HEK293 (cell line): ENCODE results near the gene OR10H3.

Experiments
- CTCF ChIA-PET: fragments of 350-600 bp; formaldehyde crosslinking; extraction: SDS; loops from one replicate; lab custom pipeline; 2021; ENCODE audit warnings: antibody characterized with exemption; lab: Yijun Ruan, JAX
- POLR2A ChIA-PET: fragments of 300-600 bp; formaldehyde crosslinking; extraction: SDS; loops from one replicate; lab custom pipeline; 2020; ENCODE audit warnings: antibody characterized with exemption, inconsistent platforms; lab: Yijun Ruan, JAX
- H3K27ac ChIP-seq: fragments of 200-500 bp; sonication (Bioruptor generic); 2 replicates; pipeline ENCODE4 v1.5.1; 2014; ENCODE audit warnings: low read depth, low read length, control low read depth, inconsistent platforms; ENCODE audit errors: extremely low read depth
- H3K36me3 ChIP-seq, 2 experiments: fragments of 200-500 bp in 1 of 2; sonication (Bioruptor generic) in 1 of 2; 1 replicate in 1 of 2; 2 replicates in 1 of 2; pipeline ENCODE4 v1.5.1; 2014 to 2017; ENCODE audit warnings: inconsistent platforms in 2 of 2, low read length in 2 of 2; ENCODE audit not compliant: control insufficient read depth in 2 of 2, insufficient read depth in 1 of 2
- H3K4me1 ChIP-seq: fragments of 200-500 bp; sonication (Bioruptor generic); 2 replicates; pipeline ENCODE4 v1.5.1; 2014; ENCODE audit warnings: mild to moderate bottlenecking, low read length, inconsistent platforms; ENCODE audit not compliant: control insufficient read depth, insufficient read depth
- H3K4me3 ChIP-seq: 2 replicates; pipeline ENCODE4 v1.5.1; 2011; ENCODE audit warnings: low read depth, mild to moderate bottlenecking, control low read depth, low read length, moderate library complexity
- H3K9me3 ChIP-seq: fragments of 200-500 bp; sonication (Bioruptor generic); 2 replicates; pipeline ENCODE4 v1.5.1; 2014; ENCODE audit warnings: low read depth, low read length, inconsistent platforms; ENCODE audit not compliant: control insufficient read depth, insufficient read depth
- GLIS2 ChIP-seq: fragments of 450-650 bp; formaldehyde crosslinking; IDR thresholded peaks from 2 replicates; pipeline ENCODE4 v1.5.1; 2016; ENCODE audit warnings: missing biosample characterization, missing genetic modification characterization
- HOXC10 ChIP-seq: sonication (generic); formaldehyde crosslinking; IDR thresholded peaks from 2 replicates; pipeline ENCODE4 v1.8.1; 2023; ENCODE audit warnings: mild to moderate bottlenecking, missing genetic modification reagents
- KLF7 ChIP-seq: fragments of 450-650 bp; formaldehyde crosslinking; IDR thresholded peaks from 2 replicates; pipeline ENCODE4 v1.5.1; 2016; ENCODE audit warnings: missing biosample characterization, missing genetic modification characterization, borderline replicate concordance
- YY2 ChIP-seq: fragments of 450-650 bp; formaldehyde crosslinking; IDR thresholded peaks from 2 replicates; pipeline ENCODE4 v1.5.1; 2016; ENCODE audit warnings: missing biosample characterization, missing genetic modification characterization
- ZBTB11 ChIP-seq: fragments of 450-650 bp; formaldehyde crosslinking; conservative IDR thresholded peaks from 2 replicates; pipeline ENCODE4 v1.5.1; 2016; ENCODE audit warnings: low read depth, missing biosample characterization, missing genetic modification characterization
- ZBTB7A ChIP-seq: fragments of 450-650 bp; formaldehyde crosslinking; IDR thresholded peaks from 2 replicates; pipeline ENCODE4 v1.5.1; 2016; ENCODE audit warnings: low read depth, missing biosample characterization, missing genetic modification characterization
- ZNF148 ChIP-seq: fragments of 450-650 bp; formaldehyde crosslinking; IDR thresholded peaks from 2 replicates; pipeline ENCODE4 v1.5.0; 2017; ENCODE audit warnings: missing biosample characterization, missing genetic modification characterization, borderline replicate concordance
- ZNF175 ChIP-seq: fragments of 450-650 bp; formaldehyde crosslinking; IDR thresholded peaks from 2 replicates; pipeline ENCODE4 v1.5.1; 2016; ENCODE audit warnings: missing biosample characterization, missing genetic modification characterization
- ZNF19 ChIP-seq: fragments of 450-650 bp; formaldehyde crosslinking; IDR thresholded peaks from 2 replicates; pipeline ENCODE4; 2016; ENCODE audit warnings: missing biosample characterization, missing genetic modification characterization, low read depth
- ZNF239 ChIP-seq: fragments of 450-650 bp; formaldehyde crosslinking; IDR thresholded peaks from 2 replicates; pipeline ENCODE4 v1.5.1; 2016; ENCODE audit warnings: missing biosample characterization, missing genetic modification characterization
- ZNF394 ChIP-seq: fragments of 450-650 bp; formaldehyde crosslinking; IDR thresholded peaks from 2 replicates; pipeline ENCODE4 v1.5.1; 2016; ENCODE audit warnings: missing biosample characterization, missing genetic modification characterization, mild to moderate bottlenecking, moderate library complexity, borderline replicate concordance
- ZNF398 ChIP-seq: fragments of 450-650 bp; formaldehyde crosslinking; IDR thresholded peaks from 2 replicates; pipeline ENCODE4 v1.5.1; 2017; ENCODE audit warnings: missing biosample characterization, missing genetic modification characterization
- ZNF488 ChIP-seq: fragments of 450-650 bp; formaldehyde crosslinking; IDR thresholded peaks from 2 replicates; pipeline ENCODE4 v1.5.1; 2016; ENCODE audit warnings: missing biosample characterization, missing genetic modification characterization
- ZNF501 ChIP-seq: fragments of 450-650 bp; formaldehyde crosslinking; IDR thresholded peaks from 2 replicates; pipeline ENCODE4 v1.5.1; 2016; ENCODE audit warnings: missing biosample characterization, missing genetic modification characterization
- ZNF530 ChIP-seq: fragments of 450-650 bp; formaldehyde crosslinking; IDR thresholded peaks from 2 replicates; pipeline ENCODE4 v1.5.1; 2016; ENCODE audit warnings: low read depth, missing biosample characterization, missing genetic modification characterization
- ZNF660 ChIP-seq: fragments of 450-650 bp; IDR thresholded peaks from 2 replicates; pipeline ENCODE4 v1.5.1; 2018; ENCODE audit warnings: missing biosample characterization, mild to moderate bottlenecking, missing genetic modification characterization
- ZNF701 ChIP-seq: fragments of 450-650 bp; formaldehyde crosslinking; IDR thresholded peaks from 2 replicates; pipeline ENCODE4 v1.5.1; 2016; ENCODE audit warnings: missing biosample characterization, missing genetic modification characterization
- ZSCAN5A ChIP-seq: fragments of 450-650 bp; formaldehyde crosslinking; IDR thresholded peaks from 2 replicates; pipeline ENCODE4 v1.5.1; 2016; ENCODE audit warnings: missing biosample characterization, missing genetic modification characterization
- TF ChIP-seq, protein P1 (sequence below): fragments of 450-650 bp; formaldehyde crosslinking; IDR thresholded peaks from 2 replicates; pipeline ENCODE4 v1.5.1; 2016; ENCODE audit warnings: missing biosample characterization, missing genetic modification characterization

Gene OR10H3

DNA sequence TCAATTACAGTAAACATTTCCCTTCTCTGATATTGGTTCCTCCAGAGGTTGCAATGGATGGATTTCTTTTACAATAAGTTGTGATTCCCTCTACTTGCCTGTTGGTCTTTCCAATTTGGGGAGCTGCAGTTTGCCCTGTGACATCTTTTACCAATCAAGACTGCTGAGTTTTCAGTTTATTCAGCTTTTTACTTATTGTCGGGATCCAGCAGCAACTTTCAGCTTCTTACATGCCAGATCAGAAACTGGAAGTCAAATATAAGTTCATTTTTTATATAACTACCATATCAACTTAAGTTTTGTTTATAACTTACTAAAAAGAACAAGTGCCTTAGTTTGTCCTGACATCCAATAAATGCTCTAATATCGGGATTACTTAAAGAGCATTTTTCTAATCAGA is 10.5 kb downstream of the OR10H3 start:
- ChIA-PET CTCF (no interaction called here), POLR2A (no interaction called here)
- no peaks in the 10 kb centered on the region for H3K9me3 ChIP-seq
- TF ChIP-seq, protein P1, sequence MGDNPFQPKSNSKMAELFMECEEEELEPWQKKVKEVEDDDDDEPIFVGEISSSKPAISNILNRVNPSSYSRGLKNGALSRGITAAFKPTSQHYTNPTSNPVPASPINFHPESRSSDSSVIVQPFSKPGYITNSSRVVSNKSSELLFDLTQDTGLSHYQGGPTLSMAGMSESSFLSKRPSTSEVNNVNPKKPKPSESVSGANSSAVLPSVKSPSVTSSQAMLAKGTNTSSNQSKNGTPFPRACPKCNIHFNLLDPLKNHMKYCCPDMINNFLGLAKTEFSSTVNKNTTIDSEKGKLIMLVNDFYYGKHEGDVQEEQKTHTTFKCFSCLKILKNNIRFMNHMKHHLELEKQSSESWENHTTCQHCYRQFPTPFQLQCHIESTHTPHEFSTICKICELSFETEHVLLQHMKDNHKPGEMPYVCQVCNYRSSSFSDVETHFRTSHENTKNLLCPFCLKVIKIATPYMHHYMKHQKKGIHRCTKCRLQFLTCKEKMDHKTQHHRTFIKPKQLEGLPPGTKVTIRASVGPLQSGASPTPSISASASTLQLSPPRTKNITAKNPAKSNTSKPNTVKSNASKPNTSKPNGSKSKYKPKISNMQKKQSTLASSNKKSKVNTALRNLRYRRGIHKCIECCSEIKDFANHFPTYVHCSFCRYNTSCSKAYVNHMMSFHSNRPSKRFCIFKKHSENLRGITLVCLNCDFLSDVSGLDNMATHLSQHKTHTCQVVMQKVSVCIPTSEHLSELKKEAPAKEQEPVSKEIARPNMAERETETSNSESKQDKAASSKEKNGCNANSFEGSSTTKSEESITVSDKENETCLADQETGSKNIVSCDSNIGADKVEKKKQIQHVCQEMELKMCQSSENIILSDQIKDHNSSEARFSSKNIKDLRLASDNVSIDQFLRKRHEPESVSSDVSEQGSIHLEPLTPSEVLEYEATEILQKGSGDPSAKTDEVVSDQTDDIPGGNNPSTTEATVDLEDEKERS (tag by site-specific recombination), result no peak
- TF ChIP-seq ZBTB7A (tag by site-specific recombination) (no peak), ZNF175 (tag by site-specific recombination) (no peak), ZNF701 (no peak), ZNF501 (tag by site-specific recombination) (no peak), ZSCAN5A (tag by site-specific recombination) (no peak), ZNF239 (tag by site-specific recombination) (no peak), ZNF148 (tag by site-specific recombination) (no peak)
- no peak overlapping the region for H3K4me3 ChIP-seq
- H3K4me1 ChIP-seq, result no peaks in the 10 kb centered on the region
- no peaks in the 10 kb centered on the region for H3K36me3 ChIP-seq
- no peak overlapping the region for H3K27ac ChIP-seq

DNA sequence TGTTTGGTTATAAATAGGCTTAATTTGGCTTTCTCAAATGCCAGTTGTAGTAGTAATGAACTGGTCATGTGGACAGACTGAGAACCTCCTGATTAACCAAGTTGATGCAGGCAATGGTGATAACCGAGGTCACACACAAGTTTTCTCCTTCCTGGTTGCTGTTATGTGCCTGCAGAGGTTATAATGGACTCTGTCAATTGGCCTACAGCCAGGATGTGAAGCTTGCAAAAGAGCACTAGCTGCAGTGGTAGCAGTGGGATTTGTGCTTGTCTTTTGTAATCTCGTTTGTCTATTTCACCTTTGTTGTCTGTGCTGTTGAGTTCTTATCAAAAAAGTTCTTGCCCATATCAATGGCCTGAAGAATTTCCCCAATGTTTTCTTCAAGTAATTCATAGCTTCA is 20.6 kb downstream of the OR10H3 start:
- H3K4me1 ChIP-seq, result no peaks in the 10 kb centered on the region
- POLR2A ChIA-PET, result no interaction called here
- TF ChIP-seq HOXC10 (CRISPR knock-in tag) (no peak), ZNF488 (no peak), ZBTB7A (tag by site-specific recombination) (no peak), ZNF660 (tag by site-specific recombination) (no peak), YY2 (tag by site-specific recombination) (no peak), ZNF19 (no peak), GLIS2 (tag by site-specific recombination) (no peak), KLF7 (tag by site-specific recombination) (no peak), ZNF394 (tag by site-specific recombination) (no peak), ZNF530 (tag by site-specific recombination) (no peak), ZNF398 (tag by site-specific recombination) (no peak), ZBTB11 (tag by site-specific recombination) (no peak), ZNF501 (tag by site-specific recombination) (no peak)
- H3K9me3 ChIP-seq, result no peaks in the 10 kb centered on the region
- no peak overlapping the region for H3K4me3 ChIP-seq
- H3K36me3 ChIP-seq, result no peaks in the 10 kb centered on the region
- CTCF ChIA-PET, result interaction anchor here (0.6 kb wide), 2 partner anchors 131 to 194 kb away, joined by 3 read pairs; no protein-coding TSS in a partner anchor
- H3K27ac ChIP-seq, result no peak overlapping the region
